HG02840 (cell line): Measurements from ENCODE around the gene WDR70.
"Not testable (repeated sequence)": the region's sequence is repeated elsewhere in the genome, so short reads cannot be mapped to it uniquely, and the experiment has no call there.

ENCODE experiments used
- ATAC-seq: cut with Tn5 transposase; IDR thresholded peaks from one replicate; pipeline ENCODE4 v1.9.1; 2021; ENCODE audit warnings: mild to moderate bottlenecking, moderate library complexity, moderate number of reproducible peaks; ENCODE audit not compliant: unreplicated experiment, low FRiP score

WDR70 gene

DNA sequence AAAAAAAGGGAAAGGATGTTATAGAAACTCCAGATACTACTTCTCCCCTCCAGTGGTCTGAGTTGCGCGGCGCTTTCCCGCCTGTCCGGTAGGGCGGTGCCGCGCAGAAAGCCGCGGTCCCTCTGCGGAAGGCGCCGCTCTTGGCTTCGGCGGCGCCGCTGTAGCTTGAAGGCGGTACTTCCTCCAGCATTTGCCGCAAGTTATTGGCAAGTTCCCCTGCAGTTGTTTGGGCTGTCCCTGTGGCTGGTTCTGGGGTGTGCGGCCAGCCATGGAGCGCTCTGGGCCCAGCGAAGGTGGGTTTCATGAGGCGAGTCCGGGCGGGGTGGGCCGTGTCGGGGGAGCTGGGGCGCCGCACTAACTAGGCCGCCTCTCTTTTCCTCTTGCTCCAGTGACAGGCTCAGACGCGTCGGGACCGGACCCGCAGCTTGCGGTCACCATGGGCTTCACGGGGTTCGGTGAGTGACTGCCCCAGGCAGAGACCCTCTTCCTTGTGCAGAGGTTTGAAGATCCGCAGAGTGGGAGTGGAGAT, at the start of gene WDR70:
Gene WDR70, plus strand, starts transcription at position 219 of the 529 bp plus-strand sequence. Its CDS starts 50 bp downstream, at position 269.
- ATAC-seq, result peak; percentile 100

DNA sequence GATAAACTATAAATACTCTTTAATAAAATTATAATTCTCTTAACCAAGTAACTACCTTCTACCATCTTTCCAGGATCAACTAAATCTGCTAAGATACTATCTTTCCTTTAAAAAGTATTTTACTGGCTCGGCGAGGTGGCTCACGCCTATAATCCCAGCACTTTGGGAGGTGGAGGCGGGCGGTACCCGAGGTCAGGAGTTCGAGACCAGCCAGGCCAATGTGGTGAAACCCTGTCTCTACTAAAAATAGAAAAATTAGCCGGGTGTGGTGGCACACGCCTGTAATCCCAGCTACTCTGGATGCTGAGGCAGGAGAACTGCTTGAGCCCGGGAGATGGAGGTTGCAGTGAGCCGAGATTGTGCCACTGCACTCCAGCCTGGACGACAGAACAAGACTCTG, 44.4 kb upstream of the WDR70 start:
- ATAC-seq, result not testable (repeated sequence)

DNA sequence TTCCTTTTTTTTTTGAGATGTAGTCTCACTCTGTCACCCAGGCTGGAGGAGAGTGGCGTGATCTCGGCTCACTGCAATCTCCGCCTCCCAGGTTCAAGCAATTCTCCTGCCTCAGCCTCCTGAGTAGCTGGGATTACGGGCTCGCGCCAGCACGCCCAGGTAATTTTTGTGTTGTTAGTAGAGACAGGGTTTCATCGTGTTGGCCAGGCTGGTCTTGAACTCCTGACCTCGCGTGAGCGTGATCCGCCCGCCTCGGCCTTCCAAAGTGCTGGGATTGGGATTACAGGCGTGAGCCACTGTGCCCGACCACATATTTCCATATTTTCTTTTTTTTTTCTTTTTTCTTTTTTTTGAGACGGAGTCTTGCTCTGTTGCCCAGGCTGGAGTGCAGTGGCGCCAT, 36.4 kb upstream of the WDR70 start:
- not testable (repeated sequence) for ATAC-seq

DNA sequence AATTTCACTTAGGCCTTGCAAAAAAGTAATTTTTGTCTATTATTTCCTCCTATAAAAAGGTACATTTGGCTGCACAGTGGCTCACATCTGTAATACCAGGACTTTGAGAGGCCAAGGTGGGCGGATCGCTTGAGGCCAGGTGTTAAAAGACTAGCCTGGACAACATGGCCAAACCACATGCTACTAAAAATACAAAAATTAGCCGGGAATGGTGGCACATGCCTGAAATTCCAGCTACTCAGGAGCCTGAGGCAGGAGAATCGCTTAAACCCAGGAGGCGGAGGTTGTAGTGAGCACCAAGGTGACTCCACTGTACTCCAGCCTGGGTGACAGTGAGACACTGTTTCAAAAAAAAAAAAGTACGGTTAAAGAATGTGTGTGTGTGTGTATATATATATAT, 24.0 kb upstream of the WDR70 start:
- ATAC-seq, result no peak

DNA sequence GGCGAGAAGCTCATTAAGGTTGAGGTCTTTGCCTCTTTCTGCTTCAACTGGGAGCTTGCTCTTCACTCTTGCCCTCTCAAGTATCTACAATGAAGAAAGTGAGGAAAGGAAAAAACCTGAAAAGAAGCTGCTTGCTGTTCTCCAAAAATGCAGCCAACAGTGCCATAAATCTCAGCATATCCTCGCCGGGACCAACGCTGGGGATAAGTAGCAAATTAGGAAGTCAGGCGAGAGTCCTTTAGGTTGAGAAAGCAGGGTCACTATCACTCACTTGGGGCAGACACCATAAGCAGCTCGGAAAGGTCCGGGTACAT, 8.6 kb upstream of the WDR70 start:
- ATAC-seq, result peak; percentile 41

DNA sequence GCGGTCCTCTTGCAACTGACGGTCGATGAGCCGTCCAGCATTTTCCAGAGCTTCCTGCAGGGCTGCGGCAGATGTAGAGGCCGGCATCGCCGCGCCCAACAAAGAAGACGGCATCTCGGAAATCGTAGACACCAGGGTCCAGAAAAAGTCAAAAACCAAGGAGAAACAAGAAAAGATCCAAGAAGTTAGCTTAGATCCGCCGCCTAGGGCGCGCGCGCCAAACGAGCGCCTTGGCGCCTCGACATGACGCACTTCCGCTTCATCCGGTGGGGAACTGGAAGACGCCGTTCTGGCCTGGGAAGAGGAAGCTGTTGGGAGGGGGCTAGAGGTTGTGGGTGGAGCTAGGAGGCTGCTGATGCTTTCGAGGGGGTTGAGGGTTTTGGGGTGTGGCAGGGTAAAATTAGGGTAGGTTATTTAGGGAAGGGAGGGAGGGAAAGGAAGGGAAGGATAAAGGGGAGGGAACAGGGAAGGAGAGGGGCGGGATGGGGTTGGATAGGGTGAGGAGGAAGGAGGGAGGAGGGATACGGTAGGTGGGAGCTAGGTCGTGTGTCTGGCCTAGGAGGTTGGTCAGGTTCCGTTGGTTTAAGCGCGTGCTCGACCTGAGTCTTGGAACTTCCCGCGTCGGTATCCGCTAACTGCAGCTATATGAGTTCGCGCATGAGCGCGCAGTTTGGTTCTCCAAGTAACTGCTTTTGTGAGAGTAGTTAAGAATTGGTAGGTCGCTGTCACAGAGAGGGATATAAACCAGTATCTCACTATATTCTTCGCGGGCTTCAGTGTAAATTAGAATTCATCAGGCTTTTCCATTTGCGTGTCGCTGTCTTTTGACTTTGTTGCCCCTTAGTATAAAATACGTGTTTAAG, 8.0 kb upstream of the WDR70 start, which contains the start of gene NUP155:
Gene NUP155, minus strand, starts transcription at position 243 of the 863 bp plus-strand sequence. Its CDS starts 129 bp downstream, at position 114.
- ATAC-seq, result peak; percentile 92

DNA sequence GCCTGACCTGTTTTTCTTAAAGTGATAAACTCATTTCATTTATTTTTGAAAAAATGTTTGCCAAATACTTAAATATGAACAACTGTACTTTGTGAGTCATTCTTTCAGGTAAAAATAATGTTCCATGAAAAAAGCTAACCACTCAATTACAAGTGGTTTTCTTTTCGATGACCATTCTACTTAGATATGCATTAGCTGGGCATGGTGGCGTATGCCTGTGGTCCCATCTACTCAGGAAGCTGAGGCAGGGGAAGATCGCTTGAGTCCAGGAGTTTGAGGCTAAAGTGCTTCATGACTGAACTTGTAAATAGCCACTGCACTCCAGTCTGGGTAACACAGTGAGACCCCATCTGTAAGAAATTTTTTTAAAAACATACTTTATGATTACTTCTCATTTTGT, 4.0 kb upstream of the WDR70 start:
- ATAC-seq, result no peak

DNA sequence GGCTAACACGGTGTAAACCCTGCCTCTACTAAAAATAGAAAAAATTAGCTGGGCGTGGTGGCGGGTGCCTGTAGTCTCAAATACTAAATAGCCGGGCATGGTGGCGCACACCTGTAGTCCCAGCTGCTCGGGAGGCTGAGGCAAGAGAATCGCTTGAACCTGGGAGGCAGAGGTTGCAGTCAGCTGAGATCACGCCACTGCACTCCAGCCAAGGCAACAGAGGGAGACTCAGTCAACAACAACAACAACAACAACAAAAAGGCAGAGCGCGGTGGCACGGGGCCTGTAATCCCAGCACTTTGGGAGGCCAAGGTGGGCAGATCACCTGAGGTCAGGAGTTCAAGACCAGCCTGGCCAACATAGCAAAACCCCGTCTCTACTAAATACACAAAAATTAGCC, 1.1 kb upstream of the WDR70 start:
- ATAC-seq, result not testable (repeated sequence)

DNA sequence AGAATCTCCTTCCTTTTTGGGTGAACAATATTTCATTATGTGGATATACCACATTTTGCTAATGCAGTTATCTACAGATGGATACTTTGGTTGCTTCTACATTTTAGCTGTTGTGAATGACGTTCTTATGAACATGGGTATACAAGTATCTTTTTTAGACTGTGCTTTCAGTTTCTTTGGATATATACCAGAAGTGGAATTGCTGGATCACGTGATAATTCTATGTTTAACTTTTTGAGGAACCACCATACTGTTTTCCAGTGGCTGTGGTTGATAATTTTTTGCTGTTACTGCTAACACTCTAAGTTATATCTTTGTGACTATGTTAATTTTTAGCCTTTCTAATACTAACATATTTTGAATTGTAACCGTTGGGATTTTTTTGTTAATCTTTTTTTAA, 12.5 kb downstream of the WDR70 start:
- no peak for ATAC-seq

DNA sequence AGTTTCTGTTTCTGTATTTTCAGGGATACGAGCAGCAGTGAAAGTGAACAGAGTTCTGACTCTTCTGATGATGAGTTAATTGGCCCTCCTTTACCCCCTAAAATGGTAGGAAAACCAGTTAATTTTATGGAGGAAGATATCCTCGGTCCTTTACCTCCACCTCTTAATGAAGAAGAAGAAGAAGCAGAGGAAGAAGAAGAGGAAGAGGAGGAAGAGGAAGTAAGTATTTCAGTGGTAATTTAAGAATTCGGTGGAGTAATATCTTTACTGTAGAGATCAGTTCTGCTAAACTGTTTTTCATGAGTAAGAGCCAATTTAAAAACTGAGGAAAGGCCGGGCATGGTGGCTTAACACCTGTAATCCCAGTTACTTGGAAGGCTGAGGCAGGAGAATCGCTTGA, 17.2 kb downstream of the WDR70 start:
- no peak for ATAC-seq

DNA sequence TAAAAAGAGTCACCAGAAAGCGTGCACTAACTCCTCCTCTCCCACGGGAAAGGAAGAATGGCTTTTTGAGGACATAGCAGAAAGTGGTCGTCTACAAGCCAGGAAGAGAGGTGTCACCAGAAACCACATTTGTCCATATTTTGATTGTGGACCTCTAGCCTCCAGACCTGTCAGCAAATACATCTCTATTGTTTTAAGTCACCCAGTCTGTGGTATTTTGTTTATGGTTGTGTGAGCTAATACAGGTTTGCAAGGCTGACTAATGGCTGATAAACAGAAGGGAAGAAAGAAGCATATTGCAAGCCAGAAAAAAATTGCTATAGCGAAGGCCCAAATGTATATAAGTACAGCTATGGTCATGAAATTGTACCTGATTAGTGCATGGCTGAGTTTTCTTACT, 21.4 kb downstream of the WDR70 start:
- no peak for ATAC-seq

DNA sequence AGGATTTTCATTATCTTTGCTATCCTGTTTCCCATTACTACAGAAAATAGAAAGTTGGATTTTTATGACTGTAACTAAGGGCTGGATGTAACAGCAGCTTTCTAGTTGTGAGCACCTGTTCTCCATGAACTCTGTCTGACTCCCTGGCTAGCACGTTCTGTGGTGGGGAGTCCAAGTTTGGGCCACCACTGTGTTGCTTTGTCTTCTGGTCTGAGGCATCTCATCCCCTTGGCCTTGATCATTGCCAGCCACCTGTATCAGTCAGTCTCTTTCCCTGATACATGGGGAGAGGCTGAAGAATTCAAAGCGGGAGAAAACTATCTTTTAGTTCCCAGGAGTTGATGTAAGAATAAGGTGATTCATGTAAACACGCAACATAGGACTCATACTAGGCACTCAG, 33.4 kb downstream of the WDR70 start:
- ATAC-seq, result no peak

DNA sequence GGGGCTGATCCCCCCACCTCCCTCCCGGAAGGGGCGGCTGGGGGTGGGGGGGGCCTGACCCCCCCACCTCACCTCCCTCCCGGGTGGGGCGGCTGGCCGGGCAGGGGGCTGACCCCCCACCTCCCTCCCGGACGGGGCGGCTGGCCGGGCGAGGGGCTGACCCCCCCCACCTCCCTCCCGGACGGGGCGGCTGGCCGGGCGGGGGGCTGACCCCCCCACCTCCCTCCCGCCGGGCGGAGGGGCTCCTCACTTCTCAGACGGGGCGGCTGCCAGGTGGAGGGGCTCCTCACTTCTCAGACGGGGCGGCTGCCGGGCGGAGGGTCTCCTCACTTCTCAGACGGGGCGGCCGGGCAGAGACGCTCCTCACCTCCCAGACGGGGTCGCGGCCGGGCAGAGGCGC, 36.3 kb downstream of the WDR70 start:
- not testable (repeated sequence) for ATAC-seq

DNA sequence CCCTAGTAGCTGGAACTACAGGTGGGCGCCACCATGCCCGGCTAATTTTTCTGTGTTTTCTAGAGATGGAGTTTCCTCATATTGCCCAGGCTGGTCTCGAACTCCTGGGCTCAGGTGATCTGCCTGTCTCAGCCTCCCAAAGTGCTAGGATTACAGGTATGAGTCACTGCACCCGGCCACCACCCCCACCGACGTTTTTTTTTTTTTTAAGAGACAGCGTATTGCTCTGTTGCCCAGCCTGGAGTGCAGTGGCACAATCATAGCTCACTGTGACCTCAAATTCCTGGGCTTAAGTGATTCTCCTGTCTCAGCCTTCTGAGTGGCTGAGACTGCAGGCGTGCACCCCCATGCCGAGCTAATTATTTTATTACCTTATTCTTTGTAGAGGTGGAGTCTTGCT, 38.2 kb downstream of the WDR70 start:
- ATAC-seq, result no peak

DNA sequence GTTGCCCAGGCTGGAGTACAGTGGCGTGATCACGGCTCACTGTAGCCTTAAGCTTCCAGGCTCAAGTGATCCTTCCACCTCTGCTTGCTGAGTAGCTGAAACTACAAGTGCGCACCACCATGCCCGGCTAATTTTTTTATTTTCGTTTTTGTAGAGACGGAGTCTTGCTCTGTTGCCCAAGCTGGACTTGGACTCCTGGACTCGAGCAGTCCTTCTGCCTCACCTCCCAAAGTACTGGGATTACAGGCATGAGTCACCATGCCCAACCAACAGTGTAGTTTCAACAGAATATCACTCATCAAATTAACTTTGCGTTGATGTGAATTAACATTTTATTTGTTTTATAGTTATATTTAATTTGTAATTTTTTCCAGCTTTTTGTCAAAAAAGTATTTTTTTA, 45.3 kb downstream of the WDR70 start:
- ATAC-seq, result no peak

DNA sequence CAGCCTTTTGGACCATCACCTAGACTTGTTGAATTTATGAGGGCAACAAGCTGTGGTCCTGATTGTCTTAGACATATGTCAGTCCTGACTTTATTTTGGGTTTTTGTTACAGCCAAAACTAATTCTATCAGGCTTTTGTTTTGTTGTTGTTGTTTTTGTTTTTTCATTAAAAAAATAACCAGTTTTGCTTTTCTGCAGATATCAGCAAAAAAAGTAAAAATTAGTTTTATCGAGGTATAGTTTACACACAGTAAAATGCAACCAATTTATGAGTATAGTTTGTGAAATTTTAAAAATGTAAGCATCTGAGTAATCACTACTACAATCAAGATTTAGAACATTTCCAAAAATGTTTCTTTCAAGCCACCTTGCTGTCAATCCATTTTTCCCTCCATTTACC, 48.9 kb downstream of the WDR70 start:
- no peak for ATAC-seq

DNA sequence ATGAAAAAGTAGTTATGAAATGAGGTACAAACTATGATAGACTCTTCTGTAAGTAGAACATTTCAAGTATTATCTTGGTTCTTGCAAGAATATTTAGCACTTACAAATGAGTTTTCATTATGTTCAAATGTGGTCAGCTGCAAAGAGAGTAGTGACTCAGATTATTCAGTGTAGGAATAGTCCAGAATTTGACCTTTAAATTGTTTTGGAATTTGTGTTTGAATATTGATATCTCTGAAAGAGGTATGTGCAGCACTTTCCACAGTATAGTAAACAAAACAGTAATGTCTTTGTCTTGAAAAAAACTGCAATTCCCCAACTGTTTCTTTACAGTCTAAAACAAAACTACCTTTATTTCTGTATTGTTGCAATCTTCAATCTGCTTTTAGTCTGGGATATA, 56.1 kb downstream of the WDR70 start:
- no peak for ATAC-seq

DNA sequence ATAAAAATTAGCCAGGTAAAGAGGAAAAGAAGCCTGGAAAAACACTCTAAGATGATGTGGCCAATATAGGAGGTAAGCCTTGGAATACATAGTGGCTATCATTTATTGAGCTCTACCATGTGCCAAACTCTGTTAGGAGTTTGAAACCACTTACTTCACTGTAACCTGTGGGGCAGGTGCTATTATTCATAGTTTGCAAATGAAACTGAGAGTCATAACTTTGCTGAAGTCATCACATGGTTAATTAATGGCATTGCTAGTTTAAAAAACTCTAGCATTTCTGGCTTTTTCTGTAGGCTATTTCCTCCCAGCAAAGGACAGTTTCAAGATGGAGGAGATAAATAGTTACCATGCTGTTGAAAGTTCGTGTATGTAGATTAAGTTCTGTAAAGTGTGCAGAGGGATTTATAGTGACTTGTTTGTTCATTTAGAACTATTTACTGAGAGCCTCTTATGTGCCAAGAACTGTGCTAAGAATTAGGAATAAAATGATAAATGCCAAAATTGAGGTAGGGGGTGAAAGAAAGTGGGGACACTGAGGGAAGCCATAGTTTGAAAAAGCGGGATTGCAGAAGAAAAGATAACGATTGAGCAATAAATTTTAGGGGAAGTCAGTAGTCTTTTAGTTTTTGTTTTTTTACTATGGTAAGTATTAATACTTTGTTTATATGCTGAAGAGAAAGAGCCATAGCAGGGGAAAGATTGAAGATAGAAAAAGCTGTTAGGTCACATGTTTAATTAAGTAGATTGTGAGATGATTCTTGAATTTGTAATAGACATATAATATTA, 57.2 kb downstream of the WDR70 start:
- ATAC-seq, result no peak

DNA sequence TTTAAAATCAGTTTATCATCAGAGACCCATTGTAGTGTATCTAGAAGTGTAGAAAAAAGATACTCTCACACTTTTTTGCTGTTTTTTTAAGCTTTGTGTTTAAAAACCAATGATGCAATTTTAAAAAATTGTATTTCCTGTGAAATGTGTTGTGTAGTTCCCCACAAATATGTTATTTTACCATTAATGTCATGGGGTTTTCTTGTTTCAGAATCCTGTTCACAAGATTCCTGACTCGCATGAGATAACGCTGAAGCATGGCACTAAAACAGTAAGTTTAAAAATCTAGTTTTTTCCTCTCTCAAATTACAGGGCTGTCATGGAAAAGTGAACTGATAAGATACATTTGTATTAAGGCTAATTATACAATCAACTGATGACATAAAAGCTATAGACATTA, 58.6 kb downstream of the WDR70 start:
- no peak for ATAC-seq

DNA sequence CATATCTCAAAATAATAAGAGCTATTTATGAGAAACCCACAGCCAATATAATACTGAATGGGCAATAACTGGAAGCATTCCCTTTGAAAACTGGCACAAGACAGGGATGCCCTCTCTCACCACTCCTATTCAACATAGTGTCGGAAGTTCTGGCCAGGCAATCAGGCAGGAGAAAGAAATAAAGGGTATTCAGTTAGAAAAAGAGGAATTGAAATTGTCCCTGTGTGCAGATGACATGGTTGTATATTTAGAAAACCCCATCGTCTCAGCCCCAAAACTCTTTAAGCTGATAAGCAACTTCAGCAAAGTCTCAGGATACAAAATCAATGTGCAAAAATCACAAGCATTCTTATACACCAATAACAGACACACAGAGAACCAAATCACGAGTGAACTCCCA, 66.7 kb downstream of the WDR70 start:
- ATAC-seq, result not testable (repeated sequence)

DNA sequence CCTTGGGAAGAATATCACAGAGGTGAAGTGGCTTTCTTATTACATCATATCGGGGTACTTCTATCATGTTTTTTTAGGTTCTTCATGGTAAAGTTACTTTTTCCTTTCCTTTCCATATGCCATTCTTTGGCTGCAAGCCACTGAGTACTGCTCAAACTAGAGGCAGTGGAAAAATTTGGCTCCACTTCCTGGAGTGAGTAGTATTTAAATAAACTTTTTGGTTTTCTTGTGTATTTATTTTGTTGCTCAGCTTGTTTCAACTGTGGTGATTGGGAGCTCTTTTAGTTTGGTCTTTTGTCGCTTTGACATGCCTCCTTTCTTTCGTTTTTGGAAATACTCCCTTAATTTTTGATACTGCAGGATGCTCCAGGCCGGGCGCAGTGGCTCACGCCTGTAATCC, 69.8 kb downstream of the WDR70 start:
- no peak for ATAC-seq
